ENCODE results near the gene CAMK2B.

The CAMK2B gene

DNA sequence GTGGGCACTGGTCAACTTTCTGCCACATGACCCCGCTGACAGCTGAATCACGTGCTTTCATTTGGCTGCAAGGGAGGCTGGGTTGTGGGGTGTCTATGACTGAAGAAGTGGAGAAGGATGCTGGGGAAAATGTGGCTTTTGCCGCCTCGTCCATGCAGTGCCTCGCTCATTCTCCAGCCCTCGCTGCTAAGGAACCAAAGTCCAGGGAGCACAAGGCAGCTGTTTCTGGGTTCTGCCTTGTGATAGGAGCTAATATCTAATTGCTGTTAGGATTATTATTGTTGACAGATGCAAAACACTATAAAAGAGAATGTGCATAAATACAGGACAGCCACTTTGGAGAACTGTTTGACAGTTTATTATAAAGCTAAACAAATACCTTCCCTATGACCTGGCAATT is 4.9 kb upstream of the CAMK2B start:
- DNase-seq = no peak

DNA sequence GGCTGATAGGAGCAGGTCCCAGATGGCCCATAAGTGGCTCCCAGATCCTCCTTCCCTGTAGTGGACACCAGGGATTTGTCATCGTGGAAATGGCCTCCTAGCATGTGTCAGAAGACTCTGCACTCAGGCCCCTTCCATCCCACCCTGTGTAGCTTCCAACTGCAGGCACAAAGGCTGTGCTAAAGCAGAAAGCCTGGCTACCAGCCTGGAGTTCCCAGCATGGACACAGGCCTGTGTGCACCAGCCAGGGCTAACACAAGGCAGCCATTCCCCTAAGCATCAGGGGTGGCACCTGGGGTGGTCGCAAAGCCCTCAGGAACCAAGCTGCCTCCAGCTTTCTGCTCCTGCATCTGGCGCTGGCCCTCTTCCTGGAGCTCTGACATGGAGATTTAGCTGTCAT is 4.5 kb upstream of the CAMK2B start:
- no peak for DNase-seq

DNA sequence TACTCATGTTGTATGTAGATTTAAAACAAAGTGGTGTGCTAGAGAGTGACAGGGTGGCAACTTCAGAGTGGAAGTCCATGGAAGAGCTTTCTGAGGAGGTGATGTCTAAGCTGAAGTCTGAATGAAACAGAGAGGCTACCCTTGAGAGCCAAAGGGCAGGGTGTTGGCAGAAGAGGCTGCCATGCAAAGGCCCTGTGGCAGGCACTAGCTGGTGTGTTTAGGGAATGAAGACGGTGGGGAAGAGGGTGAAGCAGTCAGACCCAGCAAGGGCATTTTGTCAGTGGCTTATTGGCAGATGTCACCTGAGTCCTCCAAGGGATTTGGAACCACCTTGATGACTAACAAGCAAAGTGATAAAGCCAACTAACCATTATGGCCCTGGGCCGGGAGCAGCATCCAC is 3.7 kb upstream of the CAMK2B start:
- DNase-seq = no peak

DNA sequence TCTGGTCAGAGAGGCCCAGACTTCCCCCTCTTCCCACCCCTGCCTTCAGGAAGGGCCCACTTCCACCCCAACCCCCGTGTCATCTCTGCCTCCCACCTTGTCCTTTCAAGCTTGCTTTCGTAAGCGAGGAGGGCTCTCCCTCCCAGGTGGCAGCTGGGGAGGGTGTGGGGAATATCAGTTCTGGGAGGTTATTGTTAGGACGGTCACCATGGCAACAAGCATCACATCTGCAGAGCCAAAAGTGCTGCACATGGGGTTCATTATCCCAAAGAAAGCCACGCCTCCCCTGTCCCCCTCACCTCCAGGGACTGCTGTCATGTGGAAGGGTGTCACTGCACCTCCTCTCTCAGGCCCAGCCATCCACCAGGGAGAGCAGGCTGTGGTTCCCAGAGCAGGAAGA is 2.6 kb upstream of the CAMK2B start:
- DNase-seq = peak in 1 of 56 donors; percentile 19

DNA sequence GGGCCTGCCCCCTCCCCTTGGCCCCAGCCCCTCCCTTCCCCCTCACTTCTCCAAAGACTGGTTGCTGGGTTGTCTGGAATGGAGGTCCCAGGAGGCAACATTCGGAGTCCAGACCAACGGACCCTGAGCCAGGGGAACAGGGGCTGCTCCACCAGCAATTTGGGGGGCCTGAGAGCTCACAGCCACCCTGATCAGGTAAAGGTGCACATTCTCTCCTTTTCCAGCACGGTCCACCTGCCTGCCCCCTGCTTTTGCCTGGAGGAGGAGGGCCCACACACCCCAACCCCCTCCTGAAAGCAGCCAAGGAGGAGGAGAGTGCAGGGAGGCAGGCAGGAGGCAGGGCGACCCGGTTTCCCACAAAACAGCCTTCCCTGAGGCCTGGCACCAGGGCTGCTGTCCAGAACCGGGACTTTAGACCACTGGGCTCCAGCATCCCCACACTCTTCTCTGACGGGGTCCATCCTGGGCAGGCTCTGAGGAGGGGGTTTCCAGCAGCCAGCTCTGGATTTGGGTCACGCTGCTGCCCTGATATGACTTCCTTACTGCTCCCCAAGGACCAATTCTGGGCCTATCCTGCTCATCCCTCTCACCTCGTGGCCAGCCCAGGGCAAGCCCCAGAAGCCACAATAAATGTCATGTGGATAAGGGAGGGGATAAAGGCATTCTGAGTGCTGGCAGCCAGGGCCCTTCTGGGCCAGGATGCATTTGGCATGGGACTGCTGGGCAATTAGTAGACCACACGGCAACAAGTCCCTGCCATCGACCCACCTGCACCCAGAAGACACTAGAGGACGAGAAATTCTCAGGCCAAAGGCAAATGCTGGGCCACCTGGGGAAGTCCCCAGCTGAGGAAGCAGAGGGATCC is 1.1 kb upstream of the CAMK2B start:
- no peak for DNase-seq

DNA sequence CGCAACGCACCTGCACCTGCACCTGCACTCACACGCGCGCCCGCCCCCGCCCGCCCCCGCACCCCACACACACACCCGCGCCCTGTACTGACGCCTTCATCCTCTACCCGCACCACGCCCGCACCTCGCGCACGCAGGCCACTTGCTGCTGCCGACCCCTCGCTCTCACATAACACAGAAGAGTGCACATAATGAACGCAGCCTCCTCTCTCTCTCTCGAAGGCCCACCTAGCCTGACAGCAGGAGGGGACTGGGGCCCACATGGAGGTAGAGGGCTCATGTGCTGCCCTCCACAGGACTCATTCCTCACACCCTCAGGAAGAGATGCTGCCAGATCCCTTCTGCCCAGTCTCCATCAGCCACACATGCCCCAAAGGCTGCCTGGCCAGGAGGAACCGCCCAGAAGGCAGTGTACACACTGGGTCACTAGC is 432 bp upstream of the CAMK2B start:
- DNase-seq = peak in 2 of 56 donors; percentile 51 to 53

DNA sequence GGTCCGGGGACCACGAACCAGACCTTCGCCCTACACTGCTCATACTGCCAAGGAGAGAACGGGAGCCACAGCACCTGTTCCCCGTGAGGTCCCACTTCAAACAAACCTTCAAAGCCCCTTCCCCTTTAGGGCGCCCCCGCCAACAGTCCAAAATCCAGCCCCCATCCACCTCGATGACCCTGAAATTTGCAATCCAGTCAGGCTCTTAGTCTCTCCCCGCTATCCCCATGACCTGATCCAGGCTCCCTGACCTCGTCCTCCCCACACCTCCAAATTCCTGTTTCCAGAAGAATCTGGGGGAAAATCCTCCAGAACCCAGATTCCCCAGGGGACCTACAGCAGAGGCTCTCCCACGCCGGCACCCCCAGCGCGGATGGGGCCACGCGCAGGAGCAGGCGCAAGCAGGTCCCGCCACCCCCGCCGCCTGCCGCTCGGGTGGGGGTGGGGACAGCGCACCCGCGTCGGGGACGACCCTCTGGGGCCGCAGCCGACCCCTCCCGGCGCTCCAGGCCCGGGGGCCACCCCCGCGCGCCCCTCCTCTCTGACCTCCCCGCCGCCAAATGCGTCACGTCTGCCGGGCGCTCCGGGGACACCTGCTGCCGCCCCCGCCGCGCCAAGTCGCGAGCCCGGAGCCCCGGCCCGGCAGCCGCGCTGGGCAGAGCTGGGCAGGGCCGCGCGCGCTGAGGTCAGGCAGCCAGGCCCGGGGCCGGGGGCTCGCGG is 753 bp downstream of the CAMK2B start:
- DNase-seq = peak in 3 of 56 donors; percentile 23 to 39 (median 24)

DNA sequence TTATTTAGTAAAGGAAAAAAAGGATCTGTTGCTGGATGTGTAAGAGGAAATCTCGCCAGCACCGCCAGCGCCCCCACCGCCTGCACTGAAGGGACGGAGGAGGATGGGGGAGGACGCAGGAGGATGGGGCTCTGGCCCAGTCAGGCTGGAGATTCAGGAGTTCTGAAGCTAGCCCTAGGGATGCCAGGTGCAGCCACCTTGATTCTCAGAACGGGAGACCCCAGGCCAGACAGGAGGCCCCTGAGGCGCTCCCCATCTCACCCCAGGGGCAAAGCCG is 1.3 kb downstream of the CAMK2B start:
- peak in 5 of 56 donors; percentile 25 to 55 (median 34) for DNase-seq

DNA sequence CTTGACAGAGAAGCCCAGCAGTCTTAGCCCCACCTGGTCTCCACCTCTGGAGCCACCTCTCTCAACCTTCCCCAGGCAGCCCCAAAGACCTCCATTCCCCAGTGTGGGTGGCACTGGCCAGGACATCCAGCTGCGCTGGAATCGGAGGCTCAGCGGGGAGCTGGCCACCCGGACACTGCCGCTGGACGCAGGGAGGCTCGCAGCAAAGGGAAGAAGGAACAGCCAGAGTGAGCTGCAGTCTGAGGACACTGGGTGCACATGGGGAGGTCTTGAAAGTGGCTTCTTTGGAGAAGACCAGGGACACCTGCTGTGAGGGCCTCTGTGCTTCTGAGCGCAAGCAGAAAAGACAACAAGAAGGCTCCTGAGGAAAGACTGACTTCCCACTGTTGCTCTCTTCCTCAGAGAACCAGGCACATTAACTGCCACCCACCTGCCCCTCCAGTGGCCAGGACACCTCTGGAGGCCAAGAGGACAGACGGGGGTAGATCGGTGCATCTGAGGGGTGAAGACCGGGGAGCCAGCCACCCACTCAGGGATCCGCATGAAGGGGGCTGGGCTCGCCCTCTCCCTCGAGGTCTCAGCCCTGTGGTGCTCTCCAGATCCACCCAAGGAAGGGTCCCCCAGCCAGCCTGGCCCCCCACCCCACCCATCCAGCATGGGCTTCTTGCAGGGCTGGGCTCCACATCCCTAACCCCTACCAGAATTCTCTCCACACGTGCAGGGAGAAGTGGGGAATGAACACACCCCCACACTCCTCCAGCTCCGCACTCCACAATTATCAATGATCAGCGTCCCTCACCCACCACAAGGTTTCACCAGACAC is 1.8 kb downstream of the CAMK2B start:
- peak in 1 of 56 donors; percentile 49 for DNase-seq

DNA sequence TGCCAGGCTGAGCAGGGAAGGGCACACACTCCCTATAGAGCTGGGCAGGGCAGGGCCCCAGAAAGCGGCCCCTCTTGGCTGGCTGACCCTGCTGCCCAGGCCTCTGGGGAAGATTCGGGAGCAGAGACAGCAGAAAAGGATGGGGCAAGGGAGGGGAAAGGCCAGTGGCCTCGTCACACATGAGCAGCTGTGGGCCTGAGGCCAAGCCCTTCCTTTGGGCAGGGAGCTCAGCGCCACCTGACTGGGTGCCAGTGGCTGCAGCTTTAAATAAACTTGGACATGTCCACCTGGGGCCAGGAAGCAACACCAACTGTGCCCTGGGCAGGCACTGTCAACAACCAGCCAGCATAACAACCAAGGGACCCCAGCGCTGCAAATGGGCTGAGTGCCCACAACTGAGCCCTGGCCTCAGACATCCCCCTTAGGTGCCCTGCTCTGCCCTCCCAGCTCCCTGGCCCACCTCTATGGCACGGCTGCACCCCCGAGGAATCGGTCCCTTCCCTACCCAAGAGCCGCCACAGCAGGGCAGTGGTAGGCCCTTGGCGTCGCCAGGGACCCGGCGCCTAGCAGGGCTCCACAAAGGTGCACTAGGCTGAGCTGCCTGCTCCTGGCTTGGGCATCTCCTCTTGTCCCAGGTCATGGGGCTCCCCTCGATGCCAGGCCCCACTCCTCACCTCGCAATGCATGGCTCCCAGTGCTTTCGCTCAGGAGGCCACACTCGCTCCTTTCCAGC is 2.6 kb downstream of the CAMK2B start:
- DNase-seq = peak in 1 of 56 donors; percentile 43

DNA sequence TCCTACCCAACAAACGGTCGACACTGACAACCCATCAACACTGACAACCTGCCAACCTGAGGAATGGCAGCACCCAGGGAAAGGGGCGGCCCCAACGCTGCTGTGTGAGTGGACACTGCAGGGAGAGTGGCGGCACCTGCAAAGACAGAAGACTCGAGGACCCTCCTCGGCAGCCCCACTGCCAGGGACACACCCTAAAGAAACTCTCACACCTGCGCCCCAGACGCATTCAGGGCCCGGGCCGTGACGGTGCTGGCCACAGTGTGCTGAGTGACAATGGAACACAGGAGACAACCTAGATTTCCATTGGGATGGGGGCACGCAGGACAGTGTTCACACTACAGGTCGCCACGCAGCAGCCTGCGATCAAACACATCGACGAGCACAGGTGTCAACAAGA is 3.6 kb downstream of the CAMK2B start:
- DNase-seq = no peak

DNA sequence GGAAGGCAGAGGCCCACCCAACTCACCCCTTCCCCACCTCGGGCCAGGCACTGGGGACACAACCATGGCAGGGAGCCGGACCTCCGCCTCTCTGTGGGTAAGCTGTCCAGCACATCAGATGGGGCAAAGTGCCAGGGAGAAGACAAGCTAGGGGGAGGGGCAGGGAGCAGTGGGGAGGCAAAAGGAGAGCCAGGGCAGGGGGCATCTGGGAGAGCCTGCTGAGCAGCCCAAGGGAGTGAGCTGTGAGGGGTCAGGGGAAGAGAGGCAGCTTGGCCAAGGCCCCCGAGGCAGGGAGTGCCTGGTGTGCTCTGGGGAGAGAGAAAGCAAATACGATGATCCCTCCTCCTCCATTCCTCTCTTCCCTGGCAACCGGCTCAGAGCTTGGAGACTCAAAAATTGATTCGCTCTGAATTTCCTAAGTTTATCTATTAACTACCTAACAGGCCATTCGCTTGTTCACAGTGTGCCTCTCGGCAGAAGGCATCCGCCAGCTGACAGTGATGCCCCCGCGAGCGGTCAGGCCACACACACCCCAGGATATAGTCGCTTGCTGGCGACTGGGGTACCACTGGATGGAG is 4.5 kb downstream of the CAMK2B start:
- DNase-seq = no peak

DNA sequence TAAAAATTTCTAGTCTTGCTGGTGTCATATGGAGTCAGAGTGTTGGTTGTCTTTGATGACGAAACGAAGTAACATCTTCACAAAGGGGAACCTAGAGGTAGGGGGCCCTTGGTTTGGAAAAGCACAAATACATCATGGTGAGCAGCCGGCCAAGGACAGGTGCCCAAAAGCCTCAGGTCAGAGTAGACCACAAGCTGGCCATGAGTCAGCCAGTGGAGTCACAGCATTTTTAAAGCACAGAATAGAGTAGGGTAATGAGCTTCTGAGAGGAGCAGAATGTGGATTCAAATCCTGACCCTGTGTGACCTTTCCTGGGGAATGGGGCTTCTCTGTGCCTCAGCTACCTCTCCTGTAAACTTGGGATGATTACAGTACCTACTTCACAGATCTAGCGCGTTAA is 5.3 kb downstream of the CAMK2B start:
- DNase-seq = no peak

DNA sequence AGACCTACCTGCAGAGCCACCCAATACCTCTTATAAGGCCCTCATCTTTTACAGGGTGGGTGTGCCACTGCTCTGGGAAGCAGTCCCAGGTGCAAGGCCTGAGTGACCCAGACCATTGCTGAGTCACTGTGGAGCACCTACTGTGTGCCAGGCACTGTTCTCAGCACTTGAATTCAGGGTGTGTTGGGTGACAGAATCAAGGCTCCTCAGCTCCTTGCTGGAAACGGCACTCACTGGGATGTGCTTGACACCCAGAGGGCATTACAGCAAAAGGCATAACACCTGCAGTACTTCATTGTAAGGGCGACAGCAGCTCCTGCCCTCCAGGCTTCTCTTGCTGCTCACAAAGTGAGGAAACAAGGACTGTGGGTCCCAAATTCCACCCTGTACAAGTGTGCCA is 7.1 kb downstream of the CAMK2B start:
- DNase-seq = no peak

DNA sequence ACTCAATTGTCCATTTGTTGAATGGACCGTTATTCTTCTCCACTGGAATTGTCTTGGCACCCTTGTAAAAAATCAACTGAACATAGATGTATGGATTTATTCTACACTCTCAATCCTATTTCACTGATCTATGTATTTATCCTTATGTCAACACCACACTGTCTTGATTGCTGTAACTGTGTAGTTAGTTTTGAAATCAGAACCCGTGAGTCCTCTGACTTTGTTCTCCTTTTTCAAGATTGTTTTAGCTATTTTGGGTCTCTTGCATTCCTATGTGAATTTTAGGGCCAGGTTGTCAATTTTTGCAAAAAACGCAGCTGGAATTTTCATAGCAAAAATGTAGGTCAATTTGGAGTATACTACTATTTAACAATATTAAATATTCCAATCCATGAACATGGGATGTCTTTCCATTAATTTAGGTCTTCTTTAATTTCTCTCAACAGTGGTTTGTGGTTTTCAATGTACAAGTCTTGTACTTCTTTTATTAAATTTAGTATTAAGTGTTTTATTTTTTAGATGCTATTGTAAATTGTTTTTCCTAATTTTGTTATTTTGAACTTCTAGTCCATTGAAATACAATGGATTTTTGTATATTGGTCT is 10.0 kb downstream of the CAMK2B start:
- DNase-seq = no peak

DNA sequence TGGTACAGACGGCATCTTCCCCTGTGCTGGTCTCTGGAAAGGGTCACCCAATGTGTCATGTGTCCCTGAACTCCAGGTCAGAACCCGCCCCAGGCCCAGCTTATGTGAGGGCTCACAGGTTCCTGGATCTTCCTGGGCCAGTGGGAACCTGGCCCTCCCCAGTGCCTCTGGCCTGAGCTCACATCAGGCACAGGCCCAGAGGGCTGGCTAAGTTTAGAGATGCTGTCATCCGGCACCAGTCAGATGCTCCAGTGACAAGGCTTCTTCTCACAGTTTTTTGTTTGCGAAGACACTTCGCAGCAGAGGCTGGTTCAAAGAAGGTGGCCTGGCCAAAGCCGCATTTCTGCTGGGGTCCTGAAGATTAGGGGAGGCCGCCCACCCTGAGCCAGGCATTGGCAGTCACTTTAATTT is 11.8 kb downstream of the CAMK2B start:
- DNase-seq = no peak

DNA sequence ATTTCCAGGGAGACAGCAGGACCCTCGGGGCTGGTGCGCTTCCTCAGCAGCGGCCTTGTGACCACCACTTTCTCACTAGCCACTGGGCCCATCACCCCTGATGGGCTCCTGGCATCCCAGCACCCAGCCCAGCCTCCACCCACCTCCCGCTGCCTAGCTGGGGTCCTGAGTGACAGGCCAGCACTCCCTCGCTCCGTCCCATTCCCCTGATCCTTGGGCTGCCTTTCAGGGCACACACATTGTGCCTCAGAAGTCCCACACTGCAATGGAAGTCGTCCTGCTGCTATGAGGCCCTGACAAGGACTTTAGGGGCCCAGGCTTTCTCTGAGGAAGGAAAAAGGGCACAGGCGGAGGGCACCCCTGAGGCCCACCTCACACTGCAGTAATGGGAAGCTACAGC is 12.4 kb downstream of the CAMK2B start:
- DNase-seq = no peak

DNA sequence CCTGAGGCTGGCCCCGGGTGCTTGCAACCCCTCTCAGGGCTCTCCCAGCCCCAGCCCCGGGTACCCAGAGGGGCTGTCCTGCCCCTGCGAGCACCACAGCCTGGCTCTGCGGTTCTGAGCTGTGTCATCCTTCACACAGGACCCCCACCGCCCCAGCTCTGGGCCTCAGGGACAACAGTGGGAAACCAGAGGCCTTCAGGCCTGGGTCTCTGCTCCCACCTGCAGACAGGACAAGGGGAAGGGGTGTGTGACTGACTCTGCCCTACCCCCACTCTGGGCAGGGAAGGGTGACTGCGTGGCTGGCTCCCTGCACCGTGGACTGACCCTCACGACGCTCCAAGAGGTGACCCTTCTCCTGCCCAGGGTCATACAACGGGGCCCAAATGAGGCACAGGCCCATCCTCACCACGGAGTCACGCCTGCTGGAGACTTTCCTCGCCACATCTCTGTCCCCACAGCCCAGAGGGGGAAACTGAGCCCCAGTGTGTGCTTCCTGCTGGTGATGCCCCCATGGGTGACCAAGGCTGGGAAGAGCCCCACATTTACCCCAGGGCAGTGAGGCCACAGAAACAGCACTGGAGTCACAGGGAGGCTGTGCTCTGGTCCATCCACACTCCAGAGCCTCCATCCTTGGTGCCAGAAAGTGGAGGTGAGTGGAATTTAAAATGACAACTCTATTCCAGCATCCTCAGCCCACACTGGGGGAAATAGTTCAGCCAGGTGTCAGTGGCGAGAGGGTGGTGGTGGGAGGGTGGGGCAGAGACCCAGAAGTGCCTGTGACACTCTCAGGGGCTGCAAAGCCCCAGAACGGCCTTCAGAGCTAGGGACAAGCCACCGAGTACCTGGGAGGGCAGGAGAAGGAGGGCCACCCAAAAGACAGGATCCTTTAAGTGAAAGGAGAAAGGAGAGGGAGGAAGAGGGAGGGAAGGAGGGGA is 13.6 kb downstream of the CAMK2B start:
- DNase-seq = no peak

DNA sequence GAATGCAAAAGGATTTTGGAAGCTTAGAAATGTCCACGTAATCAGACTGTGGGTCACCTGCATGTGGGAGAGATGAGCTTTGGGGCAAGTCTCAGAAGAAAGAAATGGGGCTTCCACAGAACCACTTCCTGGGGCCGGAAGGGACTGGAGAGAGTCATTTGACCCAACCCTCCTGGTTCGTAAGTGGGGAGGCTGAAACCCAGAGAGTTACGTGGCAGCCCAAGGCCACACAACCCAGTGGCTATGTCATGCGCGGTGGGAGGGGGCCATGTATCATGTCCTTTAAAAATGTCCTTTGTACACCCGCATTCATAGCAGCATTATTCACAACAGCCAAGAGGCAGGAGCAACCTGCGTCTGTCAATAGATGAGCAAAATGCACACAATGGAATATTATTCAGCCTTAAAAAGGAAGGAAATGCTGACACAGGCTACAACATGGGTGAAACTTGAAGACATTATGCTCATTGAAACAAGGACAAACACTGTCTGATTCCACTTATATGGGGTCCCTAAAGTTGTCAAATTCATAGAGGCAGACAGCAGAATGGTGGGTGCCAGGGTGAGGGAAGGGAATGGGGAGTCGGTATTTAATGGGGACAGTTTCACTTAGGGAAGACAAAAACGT is 15.1 kb downstream of the CAMK2B start:
- no peak for DNase-seq

Data from nucleus accumbens (tissue), 56 donors.